Left lung (tissue), 10 donors: Measurements from ENCODE around the gene RNF217. TPM values are rescaled to one million over a fixed set of nuclear protein-coding genes. Genes with fewer than 3 reads are reported as not detected.
"Not testable (repeated sequence)": the region's sequence is repeated elsewhere in the genome, so short reads cannot be mapped to it uniquely, and the experiment has no call there.

Experiments
- ATAC-seq: fragments of 200-7000 bp; cut with Tn5 transposase; one replicate; pipeline ENCODE4 v1.9.1; 2020; ENCODE audit warnings: moderate library complexity
- DNase-seq, 4 donors: peaks; one replicate each; pipeline ENCODE4 v3.0.0-alpha.2; 2013 to 2020
- H3K27ac ChIP-seq, 2 donors: fragments of 200-600 bp; sonication (generic) in 1 of 2; one replicate each; pipeline versions ENCODE4 v1.5.0 to v1.8.0; 2020 to 2021
- H3K27me3 ChIP-seq, 2 donors: fragments of 200-600 bp; sonication (generic) in 1 of 2; one replicate each; pipeline versions ENCODE4 v1.5.0 to v1.8.0; 2020 to 2021
- H3K36me3 ChIP-seq, 2 donors: fragments of 200-600 bp; sonication (generic) in 1 of 2; one replicate each; pipeline versions ENCODE4 v1.5.0 to v1.8.0; 2020 to 2021
- H3K4me1 ChIP-seq, 2 donors: fragments of 200-600 bp; one replicate each; pipeline ENCODE4 v1.8.0; 2021
- H3K4me3 ChIP-seq, 2 donors: fragments of 200-600 bp; sonication (generic) in 1 of 2; one replicate each; pipeline versions ENCODE4 v1.5.0 to v1.8.0; 2020 to 2021; ENCODE audit warnings: mild to moderate bottlenecking in 1 of 2
- H3K9me3 ChIP-seq, 2 donors: fragments of 200-600 bp; sonication (generic) in 1 of 2; one replicate each; pipeline versions ENCODE4 v1.5.0 to v1.8.0; 2020 to 2021
- CTCF ChIP-seq, 2 donors: fragments of 200-600 bp; sonication (generic) in 1 of 2; IDR thresholded peaks; one replicate each; pipeline versions ENCODE4 v1.5.0 to v1.8.0; 2021; ENCODE audit warnings: antibody characterized with exemption in 2 of 2
- intact Hi-C, 2 donors: fragments of 100-400 bp; cut with DNase I; formaldehyde crosslinking; loops; one replicate each; pipeline versions ENCODE4 v1.11.2 to v1.14.2; 2022
- polyA plus RNA-seq, 6 donors: library from polyadenylated mRNA; unstranded; fragments of 120-200 nt; gene quantifications; one replicate each; pipeline ENCODE4 v1.2.1, GENCODE V29; 2013; ENCODE audit not compliant: insufficient read length in 6 of 6
- total RNA-seq, 2 donors: library from RNA; stranded (reverse); fragmentation: NEBNext Ultra II Directional; extraction: Animal tissue kit (Norgen Biotek cat#: 25700); gene quantifications; one replicate each; pipeline ENCODE4 v1.2.1, GENCODE V29; 2021
- donor health status: DM: no; HTN: yes; CAD: no.
- donor health status: DM: no; HTN: no; CAD: no.

Gene RNF217
- total and polyA plus RNA-seq, 8 donors, result 17.2 to 31.4 (median 23.1) TPM

GRCh38 chr6:124964764-124965105 lies 2.5 kb downstream of the RNF217 start:
- no peak for ATAC-seq
- DNase-seq, result peak in 1 of 4 donors; percentile 7
- H3K4me3 ChIP-seq, result peak overlapping the region; percentile 78 to 87

GRCh38 chr6:124965424-124965850 lies 3.2 kb downstream of the RNF217 start:
- intact Hi-C loops, result loop anchor here in 1 of 2 donors (10.0 kb wide), 1 partner anchor 129 kb away; no protein-coding TSS in a partner anchor
- Histone ChIP-seq H3K4me1 (peaks cover 3 to 37% of the 10 kb centered on the region in 2 donors), H3K27ac (peak overlapping the region in 1 of 2 donors; percentile 28), H3K4me3 (peak overlapping the region in 1 of 2 donors; percentile 78)
- H3K27me3 ChIP-seq, ATAC-seq, DNase-seq, H3K36me3 ChIP-seq, H3K9me3 ChIP-seq: not testable (repeated sequence)

More at GRCh38 chr6:124964764-124965105, 2.5 kb downstream of the RNF217 start:
- no peak for TF ChIP-seq CTCF (IDR thresholded peaks at IDR 0.05)
- peaks cover 3 to 37% of the 10 kb centered on the region in 2 donors for H3K4me1 ChIP-seq
- H3K9me3 ChIP-seq, result no peaks in the 10 kb centered on the region
- intact Hi-C loops, result loop anchor here in 1 of 2 donors (10.0 kb wide), 1 partner anchor 130 kb away; no protein-coding TSS in a partner anchor
- peaks cover 0 to 5% of the 10 kb centered on the region in 2 donors for H3K36me3 ChIP-seq
- H3K27me3 ChIP-seq, result no peaks in the 10 kb centered on the region
- peak overlapping the region; percentile 90 to 95 for H3K27ac ChIP-seq

- H3K4me3 ChIP-seq, result no peak overlapping the region
- no peak for DNase-seq
- no peak for TF ChIP-seq CTCF (IDR thresholded peaks at IDR 0.05)
- H3K27ac ChIP-seq, result no peak overlapping the region
- peaks cover 0 to 19% of the 10 kb centered on the region in 2 donors for H3K36me3 ChIP-seq
- ATAC-seq, result no peak
- intact Hi-C loops, result loop anchor here in 1 of 2 donors (10.0 kb wide), 1 partner anchor 127 kb away; no protein-coding TSS in a partner anchor
- H3K4me1 ChIP-seq, result peaks cover 3 to 29% of the 10 kb centered on the region in 2 donors
- H3K9me3 ChIP-seq, result no peaks in the 10 kb centered on the region
- H3K27me3 ChIP-seq, result no peaks in the 10 kb centered on the region
These were observed 5.2 kb downstream of the RNF217 start for GRCh38 chr6:124967444-124967843.

DNA sequence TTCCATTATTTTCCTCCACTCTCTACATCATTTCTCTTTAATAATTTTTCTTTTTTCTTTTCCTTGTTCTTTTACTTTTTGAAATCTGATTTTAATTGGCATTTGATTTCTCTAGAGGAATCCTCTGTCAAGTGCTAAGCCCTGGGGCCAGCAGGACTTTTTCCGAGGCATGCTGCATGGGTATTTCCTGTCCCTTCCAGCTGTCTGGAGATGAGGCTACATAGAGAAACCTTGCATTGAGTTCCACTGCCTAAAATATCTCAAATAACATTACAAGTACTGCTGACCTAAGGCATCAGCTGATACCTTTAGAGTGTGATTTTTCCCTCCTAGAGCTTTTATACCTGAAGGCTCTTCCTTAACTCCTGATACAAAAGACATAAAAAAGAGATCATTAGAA lies 6.2 kb downstream of the RNF217 start:
- intact Hi-C loops, result loop anchor here in 1 of 2 donors (10.0 kb wide), 1 partner anchor 126 kb away; no protein-coding TSS in a partner anchor
- ATAC-seq, result no peak
- Histone ChIP-seq H3K4me1 (peaks cover 3 to 26% of the 10 kb centered on the region in 2 donors), H3K4me3 (no peak overlapping the region), H3K27ac (no peak overlapping the region), H3K36me3 (peaks cover 0 to 28% of the 10 kb centered on the region in 2 donors), H3K9me3 (no peaks in the 10 kb centered on the region), H3K27me3 (no peaks in the 10 kb centered on the region)
- TF ChIP-seq CTCF (IDR thresholded peaks at IDR 0.05), result no peak
- DNase-seq, result no peak

GRCh38 chr6:124970243-124970642 lies 8.0 kb downstream of the RNF217 start:
- Histone ChIP-seq H3K4me3 (no peak overlapping the region), H3K9me3 (no peaks in the 10 kb centered on the region), H3K36me3 (peaks cover 0 to 34% of the 10 kb centered on the region in 2 donors), H3K27ac (no peak overlapping the region), H3K27me3 (no peaks in the 10 kb centered on the region), H3K4me1 (peaks cover 3 to 16% of the 10 kb centered on the region in 2 donors)
- no peak for TF ChIP-seq CTCF (IDR thresholded peaks at IDR 0.05)
- DNase-seq (no peak), ATAC-seq (no peak)
- intact Hi-C loops, result no loop called here

DNA sequence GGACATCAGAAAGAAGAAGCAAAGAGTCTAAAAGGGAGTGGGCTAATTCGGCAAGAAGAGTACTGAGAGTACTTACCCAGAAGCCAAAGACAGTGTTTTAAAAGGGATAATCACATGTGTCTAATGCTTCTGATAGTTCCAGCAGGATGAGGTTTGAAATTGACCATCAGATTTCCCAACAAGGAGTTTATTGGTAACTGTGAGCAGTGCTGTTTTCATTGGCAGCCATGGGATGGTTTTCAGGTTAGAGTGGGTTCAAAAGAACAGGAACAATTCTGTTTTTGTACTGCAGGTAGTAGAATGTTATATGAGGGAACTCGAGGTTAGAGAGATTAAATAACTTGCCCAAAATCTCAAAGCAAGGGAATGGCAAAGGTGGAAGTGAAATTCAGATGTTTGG lies 8.5 kb downstream of the RNF217 start:
- DNase-seq, result no peak
- no peak for ATAC-seq
- no peak for TF ChIP-seq CTCF (IDR thresholded peaks at IDR 0.05)
- Histone ChIP-seq H3K27me3 (no peaks in the 10 kb centered on the region), H3K27ac (no peak overlapping the region), H3K4me1 (peaks cover 3 to 11% of the 10 kb centered on the region in 2 donors), H3K36me3 (peaks cover 0 to 34% of the 10 kb centered on the region in 2 donors), H3K4me3 (no peak overlapping the region), H3K9me3 (no peaks in the 10 kb centered on the region)
- intact Hi-C loops, result no loop called here
